ENCODE results near the gene PTPN3. TPM values are rescaled to one million over a fixed set of nuclear protein-coding genes. Genes with fewer than 3 reads are reported as not detected.
"Not testable (repeated sequence)": the region's sequence is repeated elsewhere in the genome, so short reads cannot be mapped to it uniquely, and the experiment has no call there.

PTPN3 gene
- total and polyA plus RNA-seq, 5 experiments from 2014 or later: not detected

GRCh38 chr9:109346904-109347303 is 151.2 kb downstream of the PTPN3 start:
- Mint-ChIP-seq H3K27ac (no peak overlapping the region), H3K4me3 (no peak overlapping the region)
- POLR2A ChIA-PET: interaction anchor here (0.6 kb wide), 1 partner anchor 53 kb away, joined by 3 read pairs; no protein-coding TSS in a partner anchor

GRCh38 chr9:109344866-109345265 is 153.2 kb downstream of the PTPN3 start:
- POLR2A ChIA-PET: no interaction called here

More at GRCh38 chr9:109346904-109347303, 151.2 kb downstream of the PTPN3 start:
- H3K9me3 Mint-ChIP-seq: peaks cover 0 to 2% (median 0%) of the 10 kb centered on the region in 9 donors
- peaks cover 0 to 14% (median 3%) of the 10 kb centered on the region in 5 donors for H3K27me3 Mint-ChIP-seq
- DNase-seq (no peak), ATAC-seq (no peak)
- no peaks in the 10 kb centered on the region for H3K4me1 Mint-ChIP-seq
- no peaks in the 10 kb centered on the region for H3K36me3 Mint-ChIP-seq

GRCh38 chr9:109342878-109343277 is 155.2 kb downstream of the PTPN3 start:
- Mint-ChIP-seq H3K4me1 (no peaks in the 10 kb centered on the region), H3K36me3 (no peaks in the 10 kb centered on the region), H3K9me3 (peaks cover 0 to 2% (median 0%) of the 10 kb centered on the region in 9 donors)

More at GRCh38 chr9:109344866-109345265, 153.2 kb downstream of the PTPN3 start:
- Mint-ChIP-seq H3K27me3 (peaks cover 2 to 9% (median 3%) of the 10 kb centered on the region in 5 donors), H3K9me3 (peaks cover 0 to 2% (median 0%) of the 10 kb centered on the region in 9 donors), H3K4me1 (no peaks in the 10 kb centered on the region), H3K4me3 (no peak overlapping the region), H3K36me3 (no peaks in the 10 kb centered on the region), H3K27ac (no peak overlapping the region)
- no peak for DNase-seq
- no peak for ATAC-seq

GRCh38 chr9:109341561-109341960 is 156.5 kb downstream of the PTPN3 start:
- POLR2A ChIA-PET: no interaction called here
- Mint-ChIP-seq H3K9me3 (peaks cover 0 to 2% (median 0%) of the 10 kb centered on the region in 9 donors), H3K36me3 (no peaks in the 10 kb centered on the region), H3K4me1 (no peaks in the 10 kb centered on the region), H3K27me3 (peaks cover 2 to 9% (median 3%) of the 10 kb centered on the region in 5 donors), H3K4me3 (no peak overlapping the region), H3K27ac (no peak overlapping the region)
- no peak for ATAC-seq
- DNase-seq: no peak

More at GRCh38 chr9:109342878-109343277, 155.2 kb downstream of the PTPN3 start:
- no peak for DNase-seq
- H3K27ac Mint-ChIP-seq: no peak overlapping the region
- POLR2A ChIA-PET: no interaction called here
- ATAC-seq: no peak
- no peak overlapping the region for H3K4me3 Mint-ChIP-seq
- H3K27me3 Mint-ChIP-seq: peaks cover 2 to 9% (median 3%) of the 10 kb centered on the region in 5 donors

GRCh38 chr9:109340979-109341378 is 157.1 kb downstream of the PTPN3 start:
- DNase-seq, ATAC-seq, H3K27me3 Mint-ChIP-seq, POLR2A ChIA-PET, H3K36me3 Mint-ChIP-seq, H3K4me1 Mint-ChIP-seq, H3K4me3 Mint-ChIP-seq, H3K27ac Mint-ChIP-seq, H3K9me3 Mint-ChIP-seq: not testable (repeated sequence)

- POLR2A ChIA-PET: no interaction called here
- no peak overlapping the region for H3K4me3 Mint-ChIP-seq
- peaks cover 2 to 16% (median 10%) of the 10 kb centered on the region in 5 donors for H3K27me3 Mint-ChIP-seq
- H3K4me1 Mint-ChIP-seq: no peaks in the 10 kb centered on the region
- H3K9me3 Mint-ChIP-seq: no peaks in the 10 kb centered on the region
- DNase-seq (no peak), ATAC-seq (no peak)
- H3K36me3 Mint-ChIP-seq: no peaks in the 10 kb centered on the region
- no peak overlapping the region for H3K27ac Mint-ChIP-seq
Observed at GRCh38 chr9:109336409-109336808, 161.7 kb downstream of the PTPN3 start.

- POLR2A ChIA-PET: no interaction called here
- Mint-ChIP-seq H3K4me1 (no peaks in the 10 kb centered on the region), H3K27me3 (peaks cover 4 to 21% (median 9%) of the 10 kb centered on the region in 5 donors)
Observed at GRCh38 chr9:109335929-109336328, 162.2 kb downstream of the PTPN3 start.

GRCh38 chr9:109335121-109335520 is 163.0 kb downstream of the PTPN3 start:
- DNase-seq (no peak), ATAC-seq (no peak)
- peaks cover 3 to 15% (median 9%) of the 10 kb centered on the region in 5 donors for H3K27me3 Mint-ChIP-seq
- POLR2A ChIA-PET: no interaction called here
- no peak overlapping the region for H3K27ac Mint-ChIP-seq
- H3K36me3 Mint-ChIP-seq: no peaks in the 10 kb centered on the region
- H3K9me3 Mint-ChIP-seq: no peaks in the 10 kb centered on the region
- H3K4me1 Mint-ChIP-seq: no peaks in the 10 kb centered on the region
- H3K4me3 Mint-ChIP-seq: no peak overlapping the region

More at GRCh38 chr9:109335929-109336328, 162.2 kb downstream of the PTPN3 start:
- no peak for DNase-seq
- no peaks in the 10 kb centered on the region for H3K9me3 Mint-ChIP-seq
- H3K4me3 Mint-ChIP-seq: no peak overlapping the region
- H3K36me3 Mint-ChIP-seq: no peaks in the 10 kb centered on the region
- ATAC-seq: no peak
- H3K27ac Mint-ChIP-seq: no peak overlapping the region

GRCh38 chr9:109331353-109331752 is 166.8 kb downstream of the PTPN3 start:
- no peak overlapping the region for H3K4me3 Mint-ChIP-seq
- H3K27me3 Mint-ChIP-seq: peaks cover 7 to 40% (median 15%) of the 10 kb centered on the region in 5 donors
- POLR2A ChIA-PET: no interaction called here
- H3K9me3 Mint-ChIP-seq: no peaks in the 10 kb centered on the region
- no peak overlapping the region for H3K27ac Mint-ChIP-seq
- DNase-seq (no peak), ATAC-seq (no peak)
- peaks cover 0 to 2% (median 0%) of the 10 kb centered on the region in 3 donors for H3K36me3 Mint-ChIP-seq
- H3K4me1 Mint-ChIP-seq: peaks cover 0 to 2% (median 0%) of the 10 kb centered on the region in 4 donors

GRCh38 chr9:109329638-109330258 is 168.4 kb downstream of the PTPN3 start:
- Mint-ChIP-seq H3K36me3 (peaks cover 0 to 2% (median 0%) of the 10 kb centered on the region in 3 donors), H3K27me3 (peaks cover 11 to 40% (median 20%) of the 10 kb centered on the region in 5 donors), H3K4me1 (peaks cover 0 to 2% (median 0%) of the 10 kb centered on the region in 4 donors), H3K27ac (peak overlapping the region in 1 of 10 donors; percentile 30), H3K9me3 (peaks cover 0 to 3% (median 0%) of the 10 kb centered on the region in 9 donors), H3K4me3 (no peak overlapping the region)
- ATAC-seq (no peak), DNase-seq (no peak)
- POLR2A ChIA-PET: no interaction called here

- ATAC-seq: no peak
- H3K27me3 Mint-ChIP-seq: peaks cover 11 to 44% (median 20%) of the 10 kb centered on the region in 5 donors
- no peak overlapping the region for H3K27ac Mint-ChIP-seq
- no peak overlapping the region for H3K4me3 Mint-ChIP-seq
- H3K36me3 Mint-ChIP-seq: peaks cover 0 to 2% (median 0%) of the 10 kb centered on the region in 3 donors
- H3K9me3 Mint-ChIP-seq: peaks cover 0 to 3% (median 0%) of the 10 kb centered on the region in 9 donors
- H3K4me1 Mint-ChIP-seq: peaks cover 0 to 2% (median 0%) of the 10 kb centered on the region in 4 donors
- POLR2A ChIA-PET: no interaction called here
- DNase-seq: no peak
Observed at GRCh38 chr9:109328978-109329637, 169.0 kb downstream of the PTPN3 start.
